GM12878 (cell line): ENCODE results near the gene GNPNAT1.
"Not testable (repeated sequence)": the region's sequence is repeated elsewhere in the genome, so short reads cannot be mapped to it uniquely, and the experiment has no call there.

Experiments used
- CTCF ChIP-seq, 3 experiments: IDR thresholded peaks in 2 of 3; conservative IDR thresholded peaks in 1 of 3; 2 replicates each; pipeline ENCODE4 v1.5.1; 2011; ENCODE audit warnings: low read depth in 3 of 3, low read length in 3 of 3, mild to moderate bottlenecking in 3 of 3, control low read depth in 2 of 3, moderate library complexity in 2 of 3, inconsistent platforms in 1 of 3, mixed read lengths in 1 of 3; ENCODE audit not compliant: control insufficient read depth in 2 of 3, insufficient read depth in 1 of 3; ENCODE audit errors: extremely low read depth in 1 of 3
- EZH2 ChIP-seq: IDR thresholded peaks from 2 replicates; pipeline ENCODE4 v1.6.1; 2012; ENCODE audit warnings: low read depth, mild to moderate bottlenecking, control low read depth, inconsistent platforms, low read length, borderline replicate concordance; ENCODE audit not compliant: control insufficient read depth
- GATAD2B ChIP-seq: fragments of 450-650 bp; conservative IDR thresholded peaks from 2 replicates; pipeline ENCODE4 v1.6.1; 2017; ENCODE audit warnings: low read depth, mild to moderate bottlenecking, moderate library complexity
- JUNB ChIP-seq: IDR thresholded peaks from 2 replicates; pipeline ENCODE4 v1.6.1; 2016; ENCODE audit warnings: antibody characterized with exemption, mild to moderate bottlenecking
- NFIC ChIP-seq: IDR thresholded peaks from 2 replicates; pipeline ENCODE4 v1.6.1; 2012; ENCODE audit warnings: low read depth, mild to moderate bottlenecking, inconsistent platforms, low read length, moderate library complexity
- POLR2A ChIP-seq: IDR thresholded peaks from 2 replicates; pipeline ENCODE4 v1.6.1; 2011; ENCODE audit warnings: low read depth, mild to moderate bottlenecking, low read length
- POLR2AphosphoS2 ChIP-seq: IDR thresholded peaks from 2 replicates; pipeline ENCODE4 v1.6.1; 2011; ENCODE audit warnings: low read depth, mild to moderate bottlenecking, low read length, improper control_type of control experiment, moderate library complexity
- RFX5 ChIP-seq: IDR thresholded peaks from 2 replicates; pipeline ENCODE4 v1.6.1; 2011; ENCODE audit warnings: low read depth, low read length, improper control_type of control experiment
- TAF1 ChIP-seq: IDR thresholded peaks from 2 replicates; pipeline ENCODE4 v1.6.1; 2011; ENCODE audit warnings: mild to moderate bottlenecking, low read depth, low read length, borderline replicate concordance
- YY1 ChIP-seq: IDR thresholded peaks from 2 replicates; pipeline ENCODE4 v1.6.1; 2011; ENCODE audit warnings: low read depth, mild to moderate bottlenecking, low read length
- TF ChIP-seq, protein P1 (sequence below): IDR thresholded peaks from 2 replicates; pipeline ENCODE4 v1.6.1; 2012; ENCODE audit warnings: low read depth, low read length, improper control_type of control experiment

DNA sequence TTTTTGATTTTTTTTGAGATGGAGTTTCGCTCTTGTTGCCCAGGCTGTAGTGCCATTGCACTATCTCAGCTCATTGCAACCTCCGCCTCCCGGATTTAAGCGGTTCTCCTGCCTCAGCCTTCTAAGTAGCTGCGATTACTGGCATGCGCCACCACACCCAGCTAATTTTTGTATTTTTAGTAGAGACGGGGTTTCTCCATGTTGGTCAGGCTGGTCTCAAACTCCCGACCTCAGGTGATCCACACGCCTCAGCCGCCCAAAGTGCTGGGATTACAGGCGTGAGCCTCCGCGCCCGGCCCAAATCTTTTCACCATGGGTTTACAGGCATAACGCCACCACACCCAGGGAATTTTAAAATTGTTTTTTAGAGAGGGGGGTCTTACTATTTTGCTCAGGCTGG, 62.4 kb downstream of the GNPNAT1 start:
- not testable (repeated sequence) for TF ChIP-seq POLR2A; POLR2AphosphoS2; YY1; NFIC; TAF1; EZH2; JUNB; GATAD2B; CTCF (IDR thresholded peaks at IDR 0.05 in 2 of 3, conservative IDR thresholded peaks at IDR 0.05 in 1 of 3; ENCODE audit: control insufficient read depth in 2 of 3, extremely low read depth in 1 of 3, insufficient read depth in 1 of 3, low read depth in 3 of 3, low read length in 3 of 3); RFX5
- TF ChIP-seq, protein P1, sequence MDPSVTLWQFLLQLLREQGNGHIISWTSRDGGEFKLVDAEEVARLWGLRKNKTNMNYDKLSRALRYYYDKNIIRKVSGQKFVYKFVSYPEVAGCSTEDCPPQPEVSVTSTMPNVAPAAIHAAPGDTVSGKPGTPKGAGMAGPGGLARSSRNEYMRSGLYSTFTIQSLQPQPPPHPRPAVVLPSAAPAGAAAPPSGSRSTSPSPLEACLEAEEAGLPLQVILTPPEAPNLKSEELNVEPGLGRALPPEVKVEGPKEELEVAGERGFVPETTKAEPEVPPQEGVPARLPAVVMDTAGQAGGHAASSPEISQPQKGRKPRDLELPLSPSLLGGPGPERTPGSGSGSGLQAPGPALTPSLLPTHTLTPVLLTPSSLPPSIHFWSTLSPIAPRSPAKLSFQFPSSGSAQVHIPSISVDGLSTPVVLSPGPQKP = not testable (repeated sequence)
